Measurements from ENCODE around the gene C2CD4D. TPM values are rescaled to one million over a fixed set of nuclear protein-coding genes. Genes with fewer than 3 reads are reported as not detected.

Gene C2CD4D
- total RNA-seq, 1 experiment from 2014 or later, result 0.79 TPM

GRCh38 chr1:151858030-151858746 is 18.6 kb upstream of the C2CD4D start:
- Histone ChIP-seq H2AFZ (ENCODE audit: low read length) (no peak overlapping the region), H2BK15ac (ENCODE audit: low read depth, low read length) (no peak overlapping the region), H3K56ac (ENCODE audit: insufficient read length, low read depth, low read length) (no peak overlapping the region), H2AK5ac (ENCODE audit: insufficient read length, low read length) (no peak overlapping the region), H3K79me2 (ENCODE audit: insufficient read depth, low read length) (no peaks in the 10 kb centered on the region), H3T11ph (ENCODE audit: low read length) (no peak overlapping the region), H2BK20ac (ENCODE audit: low read depth, low read length, poor library complexity, severe bottlenecking) (no peak overlapping the region), H3K23me2 (ENCODE audit: insufficient read length, low read depth, low read length, poor library complexity, severe bottlenecking) (no peaks in the 10 kb centered on the region), H3K79me1 (ENCODE audit: insufficient read depth, low read depth, low read length, poor library complexity, severe bottlenecking) (no peaks in the 10 kb centered on the region), H3K27me3 (ENCODE audit: insufficient read depth, low read length) (peaks cover 37% of the 10 kb centered on the region), H3K27ac (ENCODE audit: insufficient read length, low read depth, low read length) (no peak overlapping the region), H3K18ac (ENCODE audit: insufficient read length, low read depth, low read length) (no peak overlapping the region), H2BK120ac (ENCODE audit: low read depth, low read length, poor library complexity, severe bottlenecking) (no peak overlapping the region), H3K23ac (ENCODE audit: insufficient read length, low read depth, low read length) (no peak overlapping the region), H3K4me1 (ENCODE audit: insufficient read depth, low read length) (no peaks in the 10 kb centered on the region; the same call in 1 of the 2 replicates), H2BK12ac (ENCODE audit: insufficient read length, low read depth, low read length) (no peak overlapping the region), H4K8ac (replicated peaks; ENCODE audit: insufficient read length, low read depth, low read length) (no peak overlapping the region), H3K14ac (ENCODE audit: insufficient read depth, low read length) (no peak overlapping the region), H4K5ac (ENCODE audit: insufficient read length, low read depth, low read length) (no peak overlapping the region), H2BK5ac (ENCODE audit: insufficient read length, low read length) (no peak overlapping the region), H3K9ac (ENCODE audit: extremely low read depth, insufficient read length, low read length) (no peak overlapping the region), H3K9me3 (ENCODE audit: control insufficient read depth, low read depth, low read length) (no peaks in the 10 kb centered on the region), H3K4ac (ENCODE audit: low read depth, low read length) (no peak overlapping the region), H4K20me1 (ENCODE audit: control insufficient read depth, insufficient read depth, insufficient read length) (no peaks in the 10 kb centered on the region), H4K91ac (ENCODE audit: insufficient read length, low read depth, low read length) (no peak overlapping the region), H3K4me2 (ENCODE audit: insufficient read depth, insufficient read length, low read length) (no peak overlapping the region)
- H3K27ac Mint-ChIP-seq, result no peak overlapping the region
- WGBS (ENCODE audit: extremely low coverage, insufficient read length, low lambda C conversion rate), result no CpG with 5 or more reads among the region's 3 CpGs
- DNase-seq, result no peak
- TF ChIP-seq CTCF (conservative IDR thresholded peaks at IDR 0.05), result no peak
- H3K9me3 Mint-ChIP-seq, result no peaks in the 10 kb centered on the region; a peak in 1 of 5 replicates
- no peaks in the 10 kb centered on the region for H3K36me3 Mint-ChIP-seq (ENCODE audit: insufficient read depth in 1 of 3, low read depth in 3 of 3)
- H3K4me1 Mint-ChIP-seq, result peaks cover 19 to 25% of the 10 kb centered on the region in 2 experiments
- peaks cover 93% of the 10 kb centered on the region for H3K27me3 Mint-ChIP-seq (ENCODE audit: low read depth)
- no peak overlapping the region for H3K4me3 Mint-ChIP-seq

All from H9 (cell line).